ENCODE data around the gene ALKBH7. TPM values are rescaled to one million over a fixed set of nuclear protein-coding genes. Genes with fewer than 3 reads are reported as not detected.
A peak's percentile ranks its signal among the peaks of the same experiment; 100 is the strongest.

Gene ALKBH7
- polyA plus RNA-seq, 1 donor from 2014 or later: 154 TPM

GRCh38 chr19:6387372-6387771, 14.8 kb downstream of the ALKBH7 start:
- Histone ChIP-seq H3K4me3 (ENCODE audit: low read length) (no peak overlapping the region), H4K20me1 (ENCODE audit: insufficient read depth) (no peaks in the 10 kb centered on the region), H3K36me3 (ENCODE audit: insufficient read depth, low read length) (peaks cover 3% of the 10 kb centered on the region), H3K4me2 (ENCODE audit: low read length) (no peak overlapping the region), H3F3A (ENCODE audit: insufficient read depth, low read length, poor library complexity, severe bottlenecking) (no peaks in the 10 kb centered on the region), H3K79me2 (replicated peaks; ENCODE audit: insufficient read depth, low read length) (peaks cover 17% of the 10 kb centered on the region), H3K27me3 (ENCODE audit: insufficient read depth, low read depth, low read length) (no peaks in the 10 kb centered on the region), H3K27ac (ENCODE audit: low read length) (no peak overlapping the region), H3K9me3 (ENCODE audit: low read length) (no peaks in the 10 kb centered on the region), H3K9me2 (ENCODE audit: insufficient read depth, low read length) (no peaks in the 10 kb centered on the region), H3K9ac (ENCODE audit: low read length) (no peak overlapping the region), H2AFZ (ENCODE audit: low read depth, low read length) (no peak overlapping the region)
- TF ChIP-seq POLR2AphosphoS5 (IDR thresholded peaks at IDR 0.05) (no peak), EP300 (conservative IDR thresholded peaks at IDR 0.05; ENCODE audit: poor library complexity, severe bottlenecking) (no peak), MXI1 (conservative IDR thresholded peaks at IDR 0.05; ENCODE audit: poor library complexity, severe bottlenecking) (no peak), EZH2 (IDR thresholded peaks at IDR 0.05; ENCODE audit: borderline replicate concordance, insufficient read depth, low read length, poor library complexity, severe bottlenecking) (no peak), TAF1 (IDR thresholded peaks at IDR 0.05; ENCODE audit: low read depth) (no peak), CTCF (IDR thresholded peaks at IDR 0.05; ENCODE audit: poor library complexity, severe bottlenecking) (no peak)

- H3K9me2 ChIP-seq (ENCODE audit: insufficient read depth, low read length): no peaks in the 10 kb centered on the region
- peaks cover 20% of the 10 kb centered on the region for H3K79me2 ChIP-seq (replicated peaks; ENCODE audit: insufficient read depth, low read length)
- H3K4me3 ChIP-seq (ENCODE audit: low read length): peak overlapping the region; percentile 77
- peak overlapping the region; percentile 97 for H3K9ac ChIP-seq (ENCODE audit: low read length)
- peaks cover 3% of the 10 kb centered on the region for H3K36me3 ChIP-seq (ENCODE audit: insufficient read depth, low read length)
- peak overlapping the region; percentile 81 for H2AFZ ChIP-seq (ENCODE audit: low read depth, low read length)
- no peaks in the 10 kb centered on the region for H4K20me1 ChIP-seq (ENCODE audit: insufficient read depth)
- no peak for TF ChIP-seq CTCF (IDR thresholded peaks at IDR 0.05; ENCODE audit: poor library complexity, severe bottlenecking)
- TF ChIP-seq TAF1 (IDR thresholded peaks at IDR 0.05; ENCODE audit: low read depth): no peak
- no peak for TF ChIP-seq POLR2AphosphoS5 (IDR thresholded peaks at IDR 0.05)
- TF ChIP-seq SMC3 (conservative IDR thresholded peaks at IDR 0.05; ENCODE audit: poor library complexity): peak; percentile 12
- H3K27ac ChIP-seq (ENCODE audit: low read length): peak overlapping the region; percentile 99
- H3F3A ChIP-seq (ENCODE audit: insufficient read depth, low read length, poor library complexity, severe bottlenecking): no peaks in the 10 kb centered on the region
- no peaks in the 10 kb centered on the region for H3K9me3 ChIP-seq (ENCODE audit: low read length)
- H3K4me2 ChIP-seq (ENCODE audit: low read length): peak overlapping the region; percentile 77
- H3K27me3 ChIP-seq (ENCODE audit: insufficient read depth, low read depth, low read length): no peaks in the 10 kb centered on the region
Measured at GRCh38 chr19:6392221-6393073, 19.9 kb downstream of the ALKBH7 start.
